Measurements from ENCODE around the gene ERC1.

ERC1 gene

GRCh38 chr12:1360441-1361210 lies 369.6 kb downstream of the ERC1 start:
- peak; percentile 75 for DNase-seq (ENCODE audit: low read depth, low spot score)
- H3K4me3 ChIP-seq (ENCODE audit: low read depth, low read length) = no peak overlapping the region
- TF ChIP-seq, protein P1, sequence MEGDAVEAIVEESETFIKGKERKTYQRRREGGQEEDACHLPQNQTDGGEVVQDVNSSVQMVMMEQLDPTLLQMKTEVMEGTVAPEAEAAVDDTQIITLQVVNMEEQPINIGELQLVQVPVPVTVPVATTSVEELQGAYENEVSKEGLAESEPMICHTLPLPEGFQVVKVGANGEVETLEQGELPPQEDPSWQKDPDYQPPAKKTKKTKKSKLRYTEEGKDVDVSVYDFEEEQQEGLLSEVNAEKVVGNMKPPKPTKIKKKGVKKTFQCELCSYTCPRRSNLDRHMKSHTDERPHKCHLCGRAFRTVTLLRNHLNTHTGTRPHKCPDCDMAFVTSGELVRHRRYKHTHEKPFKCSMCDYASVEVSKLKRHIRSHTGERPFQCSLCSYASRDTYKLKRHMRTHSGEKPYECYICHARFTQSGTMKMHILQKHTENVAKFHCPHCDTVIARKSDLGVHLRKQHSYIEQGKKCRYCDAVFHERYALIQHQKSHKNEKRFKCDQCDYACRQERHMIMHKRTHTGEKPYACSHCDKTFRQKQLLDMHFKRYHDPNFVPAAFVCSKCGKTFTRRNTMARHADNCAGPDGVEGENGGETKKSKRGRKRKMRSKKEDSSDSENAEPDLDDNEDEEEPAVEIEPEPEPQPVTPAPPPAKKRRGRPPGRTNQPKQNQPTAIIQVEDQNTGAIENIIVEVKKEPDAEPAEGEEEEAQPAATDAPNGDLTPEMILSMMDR (IDR thresholded peaks at IDR 0.05; ENCODE audit: insufficient read depth, low read length, missing control alignments) = no peak
- POLR2A ChIA-PET = no interaction called here
- CTCF ChIA-PET = interaction anchor here (1.2 kb wide), 1 partner anchor 242 kb away, joined by 4 read pairs; no protein-coding TSS in a partner anchor

DNA sequence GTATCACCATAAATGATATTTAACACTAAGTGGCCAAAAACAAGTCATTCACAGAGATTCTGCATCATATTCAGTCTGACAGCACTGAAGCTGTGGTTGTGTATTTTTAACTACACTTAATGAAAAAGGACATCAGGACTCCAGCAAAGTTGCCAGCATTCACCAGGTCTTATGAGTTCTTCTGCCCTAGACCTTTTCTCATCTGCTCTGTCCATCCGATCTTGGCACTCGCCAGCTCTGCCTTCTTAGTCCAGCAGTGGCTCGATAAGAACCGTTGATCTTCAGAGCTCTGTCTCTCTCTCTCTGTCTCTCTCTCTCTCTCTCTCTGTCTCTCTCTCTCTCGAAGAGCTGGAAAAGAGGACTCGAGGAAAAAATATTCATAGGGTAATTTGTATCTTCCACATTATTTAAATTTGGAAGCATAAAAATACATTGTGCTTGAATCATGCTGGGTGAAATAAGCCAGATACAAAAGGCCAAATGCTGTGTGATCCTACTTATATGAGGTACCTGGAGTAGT lies 371.2 kb downstream of the ERC1 start:
- CTCF ChIA-PET = interaction anchor here (1.1 to 1.3 kb wide), 3 partner anchors 13 to 244 kb away, joined by 4 to 5 read pairs (median 4); no protein-coding TSS in a partner anchor
- POLR2A ChIA-PET = interaction anchor here (0.6 kb wide), 1 partner anchor 166 kb away, joined by 4 read pairs; no protein-coding TSS in a partner anchor
- TF ChIP-seq, protein P1 (IDR thresholded peaks at IDR 0.05; ENCODE audit: insufficient read depth, low read length, missing control alignments) = no peak
- no peak for DNase-seq (ENCODE audit: low read depth, low spot score)
- H3K4me3 ChIP-seq (ENCODE audit: low read depth, low read length) = no peak overlapping the region

DNA sequence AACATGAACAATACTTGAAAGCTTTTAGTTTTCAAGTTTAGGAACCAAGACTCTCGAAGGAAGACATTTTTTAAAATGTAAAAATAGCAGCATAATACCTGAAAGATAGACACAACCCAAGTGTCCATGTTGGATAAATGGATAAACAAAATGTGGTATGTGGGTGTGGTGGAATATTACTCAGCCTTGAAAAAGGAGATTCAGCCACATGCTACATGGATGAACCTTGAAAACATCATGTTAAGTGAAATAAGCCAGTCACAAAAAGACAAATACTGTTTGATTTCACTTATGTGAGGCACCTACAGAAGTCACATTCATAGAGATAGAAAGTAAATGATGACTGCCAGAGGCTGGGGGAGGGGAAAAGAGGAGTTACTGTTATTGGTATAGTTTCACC lies 374.7 kb downstream of the ERC1 start:
- CTCF ChIA-PET = interaction anchor here (0.6 kb wide), 1 partner anchor 223 kb away, joined by 3 read pairs; no protein-coding TSS in a partner anchor
- TF ChIP-seq, protein P1 (IDR thresholded peaks at IDR 0.05; ENCODE audit: insufficient read depth, low read length, missing control alignments) = no peak
- no peak for DNase-seq (ENCODE audit: low read depth, low spot score)
- H3K4me3 ChIP-seq (ENCODE audit: low read depth, low read length) = no peak overlapping the region
- POLR2A ChIA-PET = no interaction called here

GRCh38 chr12:1367331-1368291 lies 376.6 kb downstream of the ERC1 start:
- ChIA-PET CTCF (interaction anchor here (0.7 to 3.3 kb wide), 4 partner anchors 11 to 249 kb away, joined by 3 to 16 read pairs (median 4); no protein-coding TSS in a partner anchor), POLR2A (no interaction called here)
- TF ChIP-seq, protein P1 (IDR thresholded peaks at IDR 0.05; ENCODE audit: insufficient read depth, low read length, missing control alignments) = no peak
- H3K4me3 ChIP-seq (ENCODE audit: low read depth, low read length) = no peak overlapping the region
- no peak for DNase-seq (ENCODE audit: low read depth, low spot score)

GRCh38 chr12:1369460-1369859 lies 378.4 kb downstream of the ERC1 start:
- TF ChIP-seq, protein P1 (IDR thresholded peaks at IDR 0.05; ENCODE audit: insufficient read depth, low read length, missing control alignments) = no peak
- CTCF ChIA-PET = interaction anchor here (1.1 to 3.3 kb wide), 3 partner anchors 16 to 251 kb away, joined by 3 to 16 read pairs (median 4); no protein-coding TSS in a partner anchor
- DNase-seq (ENCODE audit: low read depth, low spot score) = no peak
- H3K4me3 ChIP-seq (ENCODE audit: low read depth, low read length) = no peak overlapping the region
- POLR2A ChIA-PET = no interaction called here
